Stimulated activated CD4-positive, alpha-beta T cell treated with anti-CD3 and anti-CD28 coated beads, Interleukin-2, amount 100 ng/mL, for 48 hours (primary cell): ENCODE data around the gene ZFPM1.
A peak's percentile ranks its signal among the peaks of the same experiment; 100 is the strongest.
"Not testable (repeated sequence)": the region's sequence is repeated elsewhere in the genome, so short reads cannot be mapped to it uniquely, and the experiment has no call there.

Experiments used
- DNase-seq, 2 donors: peaks; one replicate each; pipeline ENCODE4 v3.0.0-alpha.2; 2020

The ZFPM1 gene

DNA sequence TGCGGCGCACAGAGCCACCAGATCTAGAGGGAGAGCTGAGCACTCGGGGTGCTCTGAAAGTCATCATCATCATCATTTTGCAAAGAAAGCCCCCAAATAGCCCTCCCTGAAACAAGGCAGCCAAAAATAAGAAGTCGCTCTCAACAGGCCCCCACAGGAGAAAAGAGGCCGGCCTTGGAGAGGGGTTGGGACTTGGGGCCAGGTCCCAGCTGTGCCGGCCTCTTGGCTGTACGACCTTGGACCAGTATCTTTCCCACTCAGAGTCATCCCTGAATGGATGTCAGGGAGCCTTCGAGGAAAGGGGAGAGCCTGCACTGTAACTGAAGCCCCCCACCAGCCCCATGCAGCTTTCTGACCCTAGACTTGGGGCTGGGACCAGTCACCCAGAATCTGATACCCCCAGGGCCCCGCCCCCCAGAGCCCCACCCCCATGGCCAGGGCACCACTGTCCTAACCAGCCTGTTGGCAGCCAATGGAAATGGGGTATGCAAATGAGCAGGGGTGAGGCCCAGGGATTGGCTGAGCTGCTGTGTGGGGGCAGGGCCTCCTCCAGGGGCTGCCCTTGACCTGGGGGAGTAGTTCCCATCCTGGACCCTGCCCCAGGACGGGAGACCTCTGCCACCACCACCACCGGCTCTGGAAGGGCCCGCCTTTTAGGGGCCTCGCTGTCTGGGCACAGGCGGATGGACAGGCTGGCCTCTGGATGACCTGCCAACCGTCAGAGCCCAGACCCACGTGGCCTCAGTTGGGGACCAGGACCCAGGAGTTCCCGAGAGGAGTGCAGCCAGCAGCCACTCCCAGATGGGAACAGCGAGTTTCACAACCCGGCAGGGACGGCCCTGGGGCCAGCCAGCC, 15.4 kb downstream of the ZFPM1 start:
- DNase-seq, result peak in 1 of 2 donors; percentile 23

DNA sequence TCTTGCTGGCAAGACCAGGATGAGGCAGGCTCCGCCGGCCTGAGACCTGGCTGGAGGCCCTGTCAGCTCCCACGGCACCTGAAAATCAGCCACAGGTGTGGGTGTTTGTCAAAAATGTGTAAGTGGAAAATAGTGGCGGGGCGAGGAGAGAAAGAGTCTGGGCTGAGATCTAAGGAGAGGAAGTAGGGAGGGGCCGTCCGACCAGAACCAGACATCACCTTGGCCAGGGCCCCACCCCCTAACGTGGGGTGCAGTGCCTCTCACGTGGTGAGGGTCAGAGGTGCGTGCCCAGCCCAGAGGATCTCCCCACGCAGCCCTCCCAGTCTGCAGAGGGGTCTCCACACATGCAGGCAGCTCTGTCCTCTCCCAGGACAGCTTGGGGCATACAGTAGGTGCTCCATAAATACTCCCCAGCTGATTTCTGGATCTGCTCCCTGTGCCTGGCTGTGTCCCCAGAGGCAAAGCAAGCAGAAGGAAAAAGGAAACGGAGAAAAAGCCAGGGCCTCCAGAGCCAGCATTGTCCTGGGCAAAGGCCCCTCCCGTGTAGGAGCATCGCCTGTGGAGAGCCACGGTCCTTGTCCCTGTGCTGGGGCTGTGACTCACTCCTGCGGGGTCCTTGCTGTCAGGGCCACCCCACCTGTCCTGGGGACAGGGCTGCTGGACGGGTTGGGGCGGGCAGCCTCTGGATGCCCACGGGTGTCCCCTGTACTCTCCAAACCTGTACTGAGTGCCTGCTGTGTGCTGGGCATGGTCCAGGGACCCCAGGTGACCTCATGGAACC, 16.7 kb downstream of the ZFPM1 start:
- DNase-seq, result peak in 1 of 2 donors; percentile 23

DNA sequence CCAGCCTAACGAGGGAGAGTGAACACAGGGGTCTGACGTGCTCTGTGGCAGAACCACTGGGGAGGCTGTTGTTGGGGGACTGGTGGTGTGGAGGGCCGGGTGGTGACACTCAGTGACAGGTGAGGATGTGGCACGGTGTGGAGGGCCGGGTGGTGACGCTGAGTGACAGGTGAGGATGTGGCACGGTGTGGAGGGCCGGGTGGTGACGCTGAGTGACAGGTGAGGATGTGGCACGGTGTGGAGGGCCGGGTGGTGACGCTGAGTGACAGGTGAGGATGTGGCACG, 17.3 kb downstream of the ZFPM1 start:
- not testable (repeated sequence) for DNase-seq

DNA sequence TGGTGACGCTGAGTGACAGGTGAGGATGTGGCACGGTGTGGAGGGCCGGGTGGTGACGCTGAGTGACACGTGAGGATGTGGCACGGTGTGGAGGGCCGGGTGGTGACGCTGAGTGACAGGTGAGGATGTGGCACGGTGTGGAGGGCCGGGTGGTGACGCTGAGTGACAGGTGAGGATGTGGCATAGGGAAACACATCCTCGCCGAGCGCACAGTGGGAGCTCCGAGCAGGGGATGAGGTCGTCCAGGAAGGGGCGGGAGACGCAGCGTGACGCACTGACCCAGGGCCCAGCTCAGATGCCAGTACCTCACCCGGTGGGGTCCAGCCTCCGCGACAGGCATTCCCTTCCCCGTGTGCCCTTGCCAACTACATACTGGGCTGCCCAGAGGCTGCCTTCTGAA, 17.6 kb downstream of the ZFPM1 start:
- DNase-seq, result not testable (repeated sequence)

DNA sequence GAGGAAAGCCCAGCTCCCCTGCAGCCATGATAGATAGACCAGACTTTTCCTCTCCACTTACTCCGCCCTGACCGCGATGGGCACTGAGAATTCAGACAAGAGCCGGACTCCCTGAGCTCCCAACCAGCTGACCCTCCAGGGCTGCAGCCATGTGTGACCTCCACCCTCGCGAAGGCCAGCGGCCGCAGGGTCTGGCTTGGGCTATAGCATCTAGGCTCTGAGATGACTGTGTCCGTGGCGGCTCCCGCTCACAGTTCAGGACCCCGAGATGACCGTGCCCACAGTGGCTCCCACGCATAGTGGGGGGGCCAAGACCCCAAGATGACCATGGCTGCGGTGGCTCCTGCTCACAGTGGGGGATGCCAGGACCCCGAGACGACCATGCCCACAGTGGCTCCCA, 18.0 kb downstream of the ZFPM1 start:
- no peak for DNase-seq

DNA sequence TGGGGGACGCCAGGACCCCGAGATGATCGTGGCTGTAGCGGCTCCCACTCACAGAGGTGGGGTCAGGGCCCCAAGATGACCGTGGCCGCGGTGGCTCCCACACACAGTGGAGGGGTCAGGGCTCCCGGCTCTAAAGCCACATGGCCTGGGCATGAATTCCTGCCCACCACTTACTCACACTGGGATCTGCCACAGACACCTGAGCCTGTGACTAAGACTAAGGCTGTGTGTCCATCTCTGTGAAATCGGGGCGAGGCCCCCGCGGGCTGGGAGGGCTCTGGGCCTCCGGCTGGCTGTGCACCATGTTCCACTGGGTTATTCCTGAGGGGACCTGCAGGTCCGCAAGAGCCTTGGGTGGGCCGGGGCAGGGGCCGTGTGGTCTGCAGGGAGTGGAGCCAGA, 18.5 kb downstream of the ZFPM1 start:
- no peak for DNase-seq

DNA sequence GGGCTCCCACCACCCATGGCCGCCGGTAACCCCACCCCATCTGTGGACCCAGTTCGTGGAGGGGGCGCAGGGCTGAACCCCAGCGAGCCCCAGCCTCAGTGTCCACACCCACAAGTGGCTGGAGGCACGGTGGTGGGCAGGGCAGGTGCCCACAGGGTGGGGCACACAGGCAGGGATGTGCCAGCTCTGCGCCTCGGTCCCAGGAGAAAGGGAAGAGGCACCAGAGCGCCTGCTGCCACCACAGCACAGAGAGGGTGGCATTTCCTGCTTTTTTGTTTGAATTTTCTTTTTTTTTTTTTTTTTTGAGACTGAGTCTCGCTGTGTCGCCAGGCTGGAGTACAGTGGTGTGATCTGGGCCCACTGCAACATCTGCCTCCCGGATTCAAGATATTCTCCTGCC, 19.0 kb downstream of the ZFPM1 start:
- DNase-seq, result no peak

DNA sequence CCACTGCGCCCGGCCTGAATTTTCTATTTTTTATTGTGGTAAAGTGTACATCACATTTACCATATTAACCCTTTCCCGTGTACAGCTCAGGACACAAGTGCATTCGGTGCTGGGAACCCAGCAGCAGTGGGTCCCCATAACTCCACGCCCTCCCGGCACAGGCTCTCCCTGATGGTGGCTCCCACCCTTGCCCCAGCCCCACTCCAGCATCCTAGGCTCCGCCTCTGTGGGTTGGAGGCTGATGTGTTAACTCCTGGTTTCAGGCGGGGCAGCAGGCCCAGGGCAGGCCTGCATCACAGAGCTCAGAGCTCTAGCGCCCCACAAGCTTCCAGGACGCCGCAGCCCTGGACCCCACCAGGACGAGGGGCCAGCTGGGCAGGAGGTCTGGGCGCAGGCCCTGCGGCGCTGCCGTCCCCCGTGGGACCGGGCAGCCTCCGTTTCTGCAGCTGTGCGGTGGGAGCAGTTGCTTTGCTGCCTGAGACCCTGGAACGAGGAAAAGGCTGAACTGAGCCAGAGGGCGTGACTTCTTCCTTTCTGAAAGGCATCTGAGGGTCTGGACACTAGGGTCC, 19.6 kb downstream of the ZFPM1 start:
- no peak for DNase-seq

DNA sequence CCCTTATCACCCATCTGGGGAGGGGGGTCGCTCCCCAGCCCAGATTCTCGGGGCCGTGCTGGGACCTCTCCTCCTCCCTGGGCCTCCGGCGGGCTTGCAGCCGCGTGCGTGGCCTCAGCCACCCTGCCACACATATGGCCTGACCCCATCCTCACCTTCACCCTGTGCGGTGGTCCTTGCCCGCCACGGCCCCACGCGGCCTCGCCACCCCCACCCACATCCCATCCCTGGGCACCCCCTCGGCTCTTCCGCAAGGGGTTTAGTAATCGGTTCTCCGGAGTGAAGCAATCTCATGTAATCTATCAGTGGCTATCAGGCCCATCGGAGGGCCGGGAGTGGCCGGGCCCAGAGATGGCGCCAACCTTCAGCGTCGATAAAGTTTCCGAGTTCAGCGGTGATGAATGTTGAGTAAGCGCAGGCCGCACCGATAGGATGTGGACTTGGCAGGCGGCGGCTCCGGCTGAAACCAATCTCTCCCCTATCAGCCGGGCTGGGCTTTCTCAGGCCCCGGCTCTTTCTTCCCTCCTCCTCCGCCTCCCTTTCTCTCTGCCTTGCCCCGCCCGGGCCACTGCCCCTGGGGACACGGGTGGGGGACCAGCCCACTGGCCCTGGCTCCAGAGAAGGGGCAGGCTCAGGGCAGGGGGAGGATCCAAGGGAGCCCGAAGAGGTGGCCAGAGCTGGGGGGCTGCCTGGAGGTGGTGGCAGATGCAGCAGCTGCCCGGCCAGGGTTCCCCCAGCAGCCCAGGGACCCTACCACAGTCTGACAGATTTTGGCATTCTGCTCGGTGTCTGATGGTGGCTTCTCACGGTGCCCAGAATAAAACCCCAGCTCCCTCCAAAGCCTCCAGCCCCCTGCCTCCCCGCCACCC, 20.8 kb downstream of the ZFPM1 start:
- DNase-seq, result no peak

DNA sequence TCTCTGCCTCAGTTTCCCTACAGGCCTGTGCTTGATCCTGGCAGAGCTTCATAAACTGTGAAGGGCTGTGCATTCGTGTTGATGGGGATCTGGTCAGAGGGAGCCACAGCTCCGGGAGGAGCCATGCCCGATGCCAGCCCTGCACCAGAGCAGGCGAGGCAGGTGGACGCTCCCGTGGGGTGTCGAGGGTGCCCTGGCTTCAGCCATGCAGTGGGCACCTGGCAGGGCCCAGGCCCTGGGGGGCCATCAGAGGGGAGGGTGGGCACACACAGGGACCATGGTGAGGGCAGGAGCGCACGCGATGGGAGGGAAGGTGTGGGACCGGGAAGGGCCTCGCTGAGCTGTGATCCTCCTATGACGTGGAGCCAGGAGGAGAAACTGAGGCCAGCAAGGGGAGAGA, 22.0 kb downstream of the ZFPM1 start:
- DNase-seq, result no peak

DNA sequence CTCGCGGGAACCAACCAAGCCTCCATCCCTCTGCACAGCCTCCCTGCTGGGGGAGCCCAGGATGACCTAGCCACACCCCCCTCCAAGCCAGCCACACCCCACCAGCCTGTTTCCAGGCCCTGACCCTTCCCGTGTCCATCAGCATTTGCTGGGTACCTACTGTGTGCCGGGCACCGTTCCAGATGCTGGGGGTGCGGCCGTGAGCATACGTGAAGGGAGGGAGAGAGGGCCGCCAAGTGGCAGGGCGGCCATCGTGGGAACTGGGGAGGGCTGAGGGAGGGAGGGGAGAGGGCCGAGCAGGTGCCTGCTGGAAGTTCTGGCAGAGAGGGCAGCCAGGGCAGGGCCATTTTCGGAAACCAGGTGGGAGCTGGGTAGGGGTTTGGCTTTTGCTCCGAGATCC, 23.1 kb downstream of the ZFPM1 start:
- DNase-seq, result no peak

DNA sequence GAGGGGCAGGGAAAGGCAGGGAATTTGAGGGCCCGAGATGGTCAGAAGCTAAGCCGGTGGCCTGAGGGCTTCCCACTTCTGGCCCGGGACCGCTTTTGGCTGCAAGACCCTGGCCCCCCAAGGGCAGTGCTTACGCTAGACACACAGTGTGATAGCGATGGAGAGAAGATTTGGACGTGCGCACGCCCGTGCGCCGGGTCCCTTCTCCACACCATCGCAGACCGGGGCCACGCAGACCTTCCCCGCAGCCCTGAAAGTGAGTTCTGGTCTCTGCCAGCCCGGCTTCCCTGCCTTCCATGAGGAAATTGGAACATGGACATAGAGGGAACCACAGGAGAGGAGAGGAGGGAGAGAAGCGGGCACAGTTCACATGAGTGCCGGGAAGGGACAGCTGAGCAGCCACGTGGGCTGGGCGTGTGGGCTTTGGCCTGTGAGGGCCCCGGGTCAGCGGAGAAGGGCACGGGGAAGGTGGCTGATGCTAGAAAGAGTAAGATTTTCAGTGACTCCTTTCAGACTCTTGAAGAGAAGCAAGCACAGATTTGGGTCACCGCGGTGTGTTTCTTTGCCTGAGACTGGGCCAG, 23.8 kb downstream of the ZFPM1 start:
- DNase-seq, result no peak

DNA sequence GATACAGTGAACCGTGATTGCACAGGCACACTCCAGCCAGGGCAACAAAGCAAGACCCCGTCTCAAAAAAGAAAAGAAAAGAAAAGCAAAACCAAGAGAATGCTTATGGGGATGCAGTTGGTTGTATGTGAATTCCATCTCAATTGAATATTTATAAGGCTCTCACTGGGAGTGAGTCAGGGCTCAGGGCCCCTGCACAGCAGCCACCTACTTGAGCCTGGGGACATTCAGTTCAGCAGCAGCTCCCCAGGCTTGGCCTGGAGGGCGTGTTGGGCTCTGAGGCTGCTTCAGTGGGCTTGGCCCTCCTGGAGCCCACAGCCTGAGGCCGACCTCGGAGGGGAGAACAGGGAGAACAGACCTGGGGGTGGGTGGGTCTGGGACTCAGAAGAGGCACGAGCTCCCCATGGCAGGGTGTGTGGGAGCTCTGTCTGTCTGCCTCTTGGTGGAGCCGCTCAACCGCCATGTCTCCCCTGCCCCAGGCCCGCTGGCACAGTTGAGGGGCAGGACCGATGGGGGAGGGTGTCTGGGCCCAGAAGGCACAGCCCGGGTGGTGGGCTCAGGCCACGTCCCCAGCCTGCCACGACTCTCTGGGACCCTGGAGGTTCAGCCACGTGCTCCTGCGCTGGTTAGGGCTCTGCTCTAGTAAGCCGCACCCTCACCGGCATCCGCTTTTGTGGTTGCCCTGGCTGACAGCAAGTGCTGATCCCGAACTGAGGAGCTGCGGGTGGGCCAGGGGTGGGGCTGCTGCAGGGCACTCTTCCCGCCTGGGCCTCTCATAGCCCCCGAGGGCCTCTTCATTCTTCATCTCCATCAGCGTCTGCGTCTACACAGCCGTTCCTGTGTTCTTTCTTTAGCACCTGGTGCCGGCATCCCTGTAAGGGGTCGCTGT, 24.8 kb downstream of the ZFPM1 start:
- no peak for DNase-seq

DNA sequence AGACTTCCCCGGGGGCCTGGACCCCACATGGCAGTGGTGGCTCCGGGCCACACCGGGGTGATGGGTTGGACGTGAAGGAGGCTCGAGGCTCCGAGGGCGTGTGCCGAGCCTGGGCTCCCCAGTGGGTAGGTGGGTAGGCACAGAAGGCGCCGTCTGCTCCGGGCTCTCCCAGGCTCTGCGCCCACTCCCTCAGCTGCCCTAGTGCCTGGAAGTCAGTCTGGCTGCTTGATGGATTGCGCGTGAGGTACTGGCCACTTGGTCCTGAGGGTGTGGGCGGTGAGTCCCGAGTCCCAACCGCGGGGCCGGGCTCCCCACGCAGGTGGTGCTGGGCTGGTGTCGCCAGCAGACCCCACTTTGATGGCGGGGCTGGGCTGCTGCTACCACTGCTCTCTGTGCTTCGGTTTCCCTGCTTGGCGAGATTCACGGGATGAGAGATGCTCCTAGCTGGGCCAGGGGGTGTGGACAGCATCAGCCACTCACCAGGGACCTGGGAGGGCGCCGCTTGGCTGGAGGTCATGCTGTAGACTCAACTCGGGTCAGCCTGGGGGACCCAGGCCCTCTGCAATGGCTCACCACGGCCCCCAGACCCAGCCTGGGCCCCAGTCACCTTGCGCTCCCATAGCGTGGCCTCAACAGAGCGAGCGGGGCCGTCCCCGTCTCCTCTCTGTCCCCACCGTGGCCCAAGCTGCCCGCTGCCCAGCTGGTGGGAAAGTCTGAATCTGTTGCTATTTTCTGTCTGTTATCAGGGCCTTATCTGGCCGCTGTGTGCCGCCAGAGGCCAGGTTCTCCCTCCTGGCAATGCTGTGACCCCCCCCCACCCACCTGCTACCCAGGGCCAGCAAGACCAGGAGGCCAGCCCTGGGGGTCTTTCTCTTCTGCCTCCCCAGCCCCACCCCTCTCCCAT, 26.1 kb downstream of the ZFPM1 start:
- DNase-seq, result no peak

DNA sequence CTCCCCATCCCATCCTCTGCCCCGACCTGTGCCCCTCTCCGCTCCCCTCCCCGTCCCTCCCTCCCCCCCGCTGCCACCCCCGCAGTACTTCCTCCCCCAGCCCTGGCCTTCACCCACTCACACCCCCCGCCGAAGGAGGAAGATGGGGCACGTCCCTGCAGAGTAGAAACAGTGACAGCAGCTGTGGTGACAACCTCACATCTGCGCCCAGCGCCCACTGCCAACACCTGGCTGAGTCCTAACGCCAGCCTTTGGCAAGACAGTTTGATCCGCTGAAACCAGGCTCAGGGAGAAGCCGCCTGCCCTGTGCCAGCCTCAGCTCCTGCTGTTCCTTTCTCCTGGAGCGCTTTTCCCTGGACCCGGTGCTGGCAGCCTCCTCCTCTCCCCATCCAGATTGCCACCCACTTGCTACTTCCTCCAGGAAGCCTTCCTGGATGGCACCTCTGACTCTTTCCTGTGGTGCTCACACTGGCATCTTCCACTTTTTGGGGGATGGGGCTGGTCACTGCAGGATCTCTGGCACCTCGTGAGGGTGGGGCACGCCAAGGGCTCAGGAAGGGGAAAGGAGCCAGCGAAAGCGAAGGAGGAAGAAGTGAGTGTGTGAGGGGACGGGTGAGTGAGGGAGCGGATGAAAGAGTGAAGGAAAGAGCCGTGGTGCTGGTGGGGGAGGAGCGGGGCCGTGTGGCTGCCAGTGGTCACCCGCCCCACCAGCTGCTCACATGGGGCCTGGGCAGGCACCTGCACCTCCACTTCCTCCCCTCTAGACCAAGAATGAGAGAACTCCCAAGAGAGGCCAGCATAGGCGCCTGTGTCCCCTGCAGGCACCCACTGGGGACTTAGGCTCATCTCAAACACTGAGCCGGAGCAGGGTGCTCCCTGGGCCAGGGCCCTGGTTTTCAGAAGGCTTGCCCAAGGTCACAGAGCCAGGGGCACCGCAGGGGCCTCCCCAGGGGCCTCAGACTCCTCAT, 27.0 kb downstream of the ZFPM1 start:
- no peak for DNase-seq

DNA sequence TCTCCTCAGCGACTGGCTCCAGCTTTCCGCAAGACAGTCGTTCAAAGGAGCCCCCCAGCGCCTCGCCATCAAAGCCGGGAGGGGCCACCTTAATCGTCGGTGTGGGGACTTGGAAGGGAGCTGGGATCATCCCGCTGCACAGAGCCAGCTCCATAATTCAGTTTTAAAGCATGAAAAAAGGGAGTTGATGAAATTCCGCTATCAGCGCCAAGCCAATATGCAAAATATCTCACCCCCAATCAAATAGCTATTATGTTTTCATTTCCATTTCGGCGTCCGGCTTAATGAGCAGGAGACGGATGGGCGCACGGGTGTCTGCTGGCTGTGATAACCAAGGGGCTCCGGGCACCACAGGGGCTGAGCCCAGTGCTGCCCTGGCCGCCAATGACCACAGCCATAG, 27.7 kb downstream of the ZFPM1 start:
- DNase-seq, result no peak

DNA sequence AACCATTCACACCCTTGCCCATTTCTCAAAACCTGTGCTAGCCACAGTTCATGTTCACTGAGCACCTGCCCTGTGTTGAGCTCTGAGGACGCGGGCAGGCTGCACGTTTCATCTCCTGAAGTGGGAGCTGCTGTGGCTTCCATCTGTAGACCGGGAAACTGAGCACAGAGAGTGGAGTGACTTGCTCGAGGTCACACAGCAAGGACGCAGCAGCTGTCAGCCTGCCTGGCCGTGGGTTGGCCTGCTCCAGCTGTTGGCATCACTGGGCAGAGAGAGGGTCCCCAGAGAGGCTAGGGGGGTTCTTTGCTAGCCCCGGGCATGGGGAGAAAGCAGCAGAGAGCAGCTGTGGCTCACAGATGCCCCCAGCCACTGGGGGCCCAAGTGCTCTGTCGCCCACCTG, 28.8 kb downstream of the ZFPM1 start:
- DNase-seq, result no peak

DNA sequence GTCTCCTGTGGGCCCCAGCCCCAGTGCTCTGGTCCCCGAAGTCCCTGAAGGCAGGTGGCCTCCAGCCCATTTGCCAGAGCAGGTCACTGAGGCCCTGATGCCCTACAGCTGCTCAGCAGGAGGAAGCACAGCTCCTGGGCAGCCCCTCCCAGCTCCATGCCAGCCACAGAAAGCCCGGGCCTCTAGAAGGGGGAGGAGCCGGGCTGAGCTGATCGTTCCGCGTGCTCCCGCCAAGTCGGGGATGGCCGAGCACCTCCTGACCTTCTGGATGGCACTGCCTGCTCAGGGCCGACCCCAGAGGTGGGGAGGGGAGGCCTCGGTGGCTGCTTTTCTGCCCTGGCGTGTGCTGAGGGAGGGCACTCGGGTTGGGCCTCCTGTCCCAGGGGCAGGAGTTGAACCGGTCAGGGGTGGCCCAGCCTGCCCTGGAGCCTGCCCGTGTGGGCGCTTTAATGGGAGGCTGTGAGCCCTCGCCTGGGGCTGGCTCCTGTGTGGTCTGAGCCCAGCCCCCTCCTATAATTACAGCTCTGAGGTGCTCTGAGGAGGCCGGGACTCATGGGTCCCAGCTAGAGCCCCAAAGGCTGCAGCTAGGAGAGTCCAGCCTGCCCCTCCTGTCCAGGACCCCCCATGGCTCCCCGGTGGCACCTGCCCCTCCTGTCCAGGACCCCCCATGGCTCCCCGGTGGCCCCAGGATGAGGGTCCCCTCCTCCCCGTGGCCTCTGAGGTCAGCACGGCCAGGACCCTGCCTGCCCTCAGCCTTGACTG, 29.7 kb downstream of the ZFPM1 start:
- no peak for DNase-seq

DNA sequence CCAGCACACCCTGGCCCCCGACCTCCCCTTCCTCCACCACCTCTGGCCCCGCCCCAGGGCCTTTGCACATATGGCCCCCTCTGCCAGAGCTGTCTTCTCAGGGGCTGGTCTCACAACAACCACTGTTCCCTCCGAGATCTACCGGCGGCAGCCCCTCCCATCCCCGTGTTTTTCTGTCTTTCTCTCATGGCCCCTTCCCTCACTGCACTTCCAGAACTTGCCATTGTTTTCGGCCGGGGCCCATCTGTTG, 30.2 kb downstream of the ZFPM1 start:
- DNase-seq, result no peak
